NCI-H748 (cell line): ENCODE measurements around the gene NYAP1.
A peak's percentile ranks its signal among the peaks of the same experiment; 100 is the strongest.
"Not testable (repeated sequence)": the region's sequence is repeated elsewhere in the genome, so short reads cannot be mapped to it uniquely, and the experiment has no call there.

Experiments used
- DNase-seq: peaks from one replicate; lab custom pipeline; 2025; ENCODE audit not compliant: unreplicated experiment; lab: John Stamatoyannopoulos, UW

Gene NYAP1

DNA sequence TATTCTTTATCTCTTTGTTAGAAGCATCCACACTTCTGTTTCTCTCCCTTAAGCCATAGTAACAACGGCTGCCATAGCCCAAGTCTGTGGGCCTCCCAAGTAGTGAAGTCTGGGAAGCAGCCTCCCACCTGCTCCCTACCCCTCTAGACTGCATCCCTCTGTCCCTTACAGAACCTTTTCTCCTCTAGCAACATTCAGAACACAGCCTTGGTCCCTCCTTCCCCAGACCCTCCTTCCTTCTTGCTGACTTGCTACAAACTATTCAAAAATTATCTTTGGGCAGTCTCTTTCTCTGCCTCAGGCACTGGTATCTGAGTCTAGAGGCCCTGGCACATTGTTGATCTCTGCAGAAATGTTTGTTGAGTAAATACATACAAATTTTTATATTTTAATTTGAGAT lies 2.3 kb upstream of the NYAP1 start:
- DNase-seq = no peak

DNA sequence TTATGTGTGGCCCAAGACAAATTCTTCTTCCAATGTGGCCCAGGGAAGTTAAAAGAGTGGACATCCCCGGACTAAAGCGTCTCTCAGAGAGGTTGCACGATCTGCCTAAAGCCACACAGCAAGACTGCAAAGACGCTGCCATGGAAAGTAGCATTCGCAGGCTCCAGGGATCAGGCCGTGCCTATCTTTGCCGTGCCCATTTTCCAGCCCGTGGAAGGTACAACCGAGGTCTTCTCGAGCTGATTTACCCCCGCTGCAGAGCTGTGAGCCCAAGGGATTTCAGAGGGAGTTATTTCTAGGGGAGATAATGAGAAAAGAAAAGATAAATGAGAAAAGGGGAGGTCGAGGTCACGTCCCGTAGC lies 1.0 kb upstream of the NYAP1 start:
- no peak for DNase-seq

DNA sequence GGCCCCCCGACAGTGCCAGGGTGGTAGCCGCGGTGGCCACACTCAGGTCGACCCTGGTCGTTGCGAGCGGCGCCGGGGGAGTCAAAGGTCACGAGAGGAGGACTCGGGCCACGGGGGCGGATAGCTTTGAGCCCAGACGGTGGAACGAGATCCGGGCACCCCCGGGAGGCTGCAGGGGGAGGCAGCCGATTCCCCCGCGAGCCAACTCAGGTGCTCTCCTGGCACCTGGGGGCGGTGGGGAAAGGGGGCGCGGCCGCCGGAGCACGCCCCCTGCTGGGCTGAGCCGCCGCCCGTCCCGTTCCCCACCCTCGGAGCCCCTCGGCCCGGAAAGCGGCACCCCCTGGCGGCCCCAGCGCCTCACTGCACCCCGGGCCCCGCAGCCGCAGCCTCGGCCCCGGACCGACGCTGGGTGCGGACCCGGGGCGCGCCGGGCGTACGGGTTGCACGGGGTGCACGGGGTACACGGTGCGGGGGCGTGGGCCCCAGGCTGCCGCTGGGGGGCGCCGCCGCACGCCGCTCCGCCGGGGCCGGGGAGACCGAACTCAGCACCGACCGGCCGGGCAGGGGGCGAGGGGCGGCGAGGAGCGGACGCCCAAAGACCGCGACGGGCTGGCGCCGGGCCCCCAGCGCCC lies 521 bp upstream of the NYAP1 start:
- peak; percentile 71 for DNase-seq

DNA sequence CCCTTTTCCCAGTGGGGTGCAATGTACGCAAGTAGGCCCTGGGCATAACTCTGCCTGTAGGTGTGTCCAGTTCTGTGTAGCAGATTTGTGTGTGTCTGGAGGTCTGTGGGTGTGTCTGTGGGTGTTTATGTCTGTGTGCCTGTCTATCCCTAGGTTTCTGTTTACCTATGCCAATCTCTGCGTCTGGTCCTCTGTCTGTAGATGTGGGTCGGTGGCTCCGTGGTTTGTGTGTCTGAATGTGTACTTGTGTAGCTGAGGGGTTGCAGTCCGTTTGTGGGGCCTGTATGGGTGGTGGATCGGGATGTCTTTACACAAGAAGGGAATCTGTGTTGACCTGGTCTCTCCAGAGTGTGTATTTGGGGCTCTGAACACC lies 932 bp downstream of the NYAP1 start:
- DNase-seq = peak; percentile 11

DNA sequence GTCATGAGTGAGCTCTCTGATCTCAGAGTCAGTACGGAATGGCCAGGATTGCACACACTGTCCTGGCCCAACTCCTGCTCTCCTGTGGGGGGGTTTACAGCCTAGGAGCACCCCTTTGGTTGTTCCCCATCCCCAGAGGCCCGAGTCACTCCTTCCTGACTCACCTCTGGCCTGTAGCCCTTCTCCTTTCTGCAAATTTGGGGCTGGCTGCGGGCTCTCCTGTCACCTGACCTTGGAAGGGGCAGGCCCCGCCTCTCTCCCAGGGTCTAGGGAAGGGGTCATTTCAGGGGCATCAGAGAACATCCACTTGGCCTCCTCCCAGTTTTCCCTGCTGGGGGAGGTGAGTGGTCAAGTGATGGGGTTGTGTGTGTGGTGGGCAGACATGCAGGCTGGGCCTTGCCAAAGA lies 1.7 kb downstream of the NYAP1 start:
- no peak for DNase-seq

DNA sequence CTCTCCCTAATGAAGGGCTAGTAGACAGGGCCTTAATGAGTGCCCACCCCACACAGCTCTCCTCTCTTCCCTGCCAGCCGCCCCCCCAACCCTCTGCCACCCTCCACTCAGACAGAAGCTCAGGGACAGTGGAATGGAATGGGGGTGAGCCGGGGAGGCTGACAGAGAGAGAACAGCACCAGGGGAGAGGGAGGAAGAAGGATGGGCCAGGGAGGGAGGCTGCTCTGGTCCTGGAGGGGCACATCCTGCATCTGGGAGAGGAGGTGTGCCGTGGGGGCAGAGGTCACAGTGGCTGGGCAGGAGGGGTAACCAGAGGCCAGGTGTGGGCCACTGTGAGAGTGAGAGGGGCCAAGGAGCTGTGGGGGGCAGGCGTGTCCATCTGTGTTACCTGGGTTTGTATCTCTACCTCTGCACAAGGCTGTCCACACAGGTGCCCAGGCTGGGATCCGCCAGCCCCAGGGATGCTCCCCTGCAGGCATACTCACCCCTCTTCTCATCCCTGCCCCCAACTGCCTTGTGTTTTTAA lies 2.4 kb downstream of the NYAP1 start:
- no peak for DNase-seq

DNA sequence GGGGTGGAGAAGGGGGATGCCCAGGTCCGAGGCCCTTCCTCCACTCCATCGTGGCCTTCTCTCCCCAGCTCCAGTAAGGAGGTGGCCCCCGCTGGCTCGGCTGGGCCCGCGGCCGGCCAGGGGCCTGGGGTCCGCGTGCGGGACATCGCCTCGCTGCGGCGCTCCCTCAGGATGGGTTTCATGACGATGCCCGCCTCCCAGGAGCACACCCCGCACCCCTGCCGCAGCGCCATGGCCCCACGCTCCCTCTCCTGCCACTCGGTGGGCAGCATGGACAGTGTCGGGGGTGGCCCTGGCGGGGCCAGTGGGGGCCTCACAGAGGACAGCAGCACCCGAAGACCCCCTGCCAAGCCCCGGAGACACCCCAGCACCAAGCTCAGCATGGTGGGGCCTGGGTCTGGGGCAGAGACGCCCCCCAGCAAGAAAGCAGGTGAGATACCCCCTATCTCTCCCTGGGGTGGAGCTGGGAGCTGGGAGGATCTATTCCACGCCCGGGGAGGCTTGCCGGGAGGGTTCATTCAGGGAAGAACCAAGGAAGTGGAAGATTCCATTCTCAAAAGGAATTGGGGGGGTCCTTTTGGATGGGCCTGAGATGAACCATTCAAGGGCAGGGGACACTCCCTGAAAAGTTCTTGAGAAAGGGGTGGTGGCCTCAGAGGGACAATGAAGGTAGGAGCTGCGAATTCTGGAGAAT lies 3.2 kb downstream of the NYAP1 start:
- DNase-seq = peak; percentile 18

DNA sequence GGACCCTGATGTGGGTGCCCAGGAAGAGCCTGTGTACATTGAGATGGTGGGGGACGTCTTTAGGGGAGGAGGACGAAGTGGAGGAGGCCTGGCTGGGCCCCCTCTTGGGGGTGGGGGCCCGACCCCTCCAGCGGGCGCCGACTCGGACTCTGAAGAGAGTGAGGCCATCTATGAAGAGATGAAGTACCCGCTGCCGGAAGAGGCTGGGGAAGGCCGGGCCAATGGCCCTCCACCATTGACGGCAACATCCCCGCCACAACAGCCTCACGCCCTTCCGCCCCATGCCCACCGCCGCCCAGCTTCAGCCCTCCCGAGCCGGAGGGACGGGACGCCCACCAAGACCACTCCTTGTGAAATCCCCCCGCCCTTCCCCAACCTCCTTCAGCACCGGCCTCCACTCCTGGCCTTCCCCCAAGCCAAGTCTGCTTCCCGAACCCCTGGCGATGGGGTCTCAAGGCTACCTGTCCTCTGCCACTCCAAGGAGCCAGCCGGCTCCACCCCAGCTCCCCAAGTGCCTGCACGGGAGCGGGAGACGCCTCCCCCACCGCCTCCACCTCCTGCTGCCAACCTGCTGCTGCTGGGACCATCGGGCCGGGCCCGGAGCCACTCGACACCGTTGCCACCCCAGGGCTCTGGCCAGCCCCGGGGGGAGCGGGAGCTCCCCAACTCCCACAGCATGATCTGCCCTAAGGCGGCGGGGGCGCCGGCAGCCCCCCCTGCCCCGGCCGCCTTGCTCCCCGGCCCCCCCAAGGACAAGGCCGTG lies 4.8 kb downstream of the NYAP1 start:
- no peak for DNase-seq

DNA sequence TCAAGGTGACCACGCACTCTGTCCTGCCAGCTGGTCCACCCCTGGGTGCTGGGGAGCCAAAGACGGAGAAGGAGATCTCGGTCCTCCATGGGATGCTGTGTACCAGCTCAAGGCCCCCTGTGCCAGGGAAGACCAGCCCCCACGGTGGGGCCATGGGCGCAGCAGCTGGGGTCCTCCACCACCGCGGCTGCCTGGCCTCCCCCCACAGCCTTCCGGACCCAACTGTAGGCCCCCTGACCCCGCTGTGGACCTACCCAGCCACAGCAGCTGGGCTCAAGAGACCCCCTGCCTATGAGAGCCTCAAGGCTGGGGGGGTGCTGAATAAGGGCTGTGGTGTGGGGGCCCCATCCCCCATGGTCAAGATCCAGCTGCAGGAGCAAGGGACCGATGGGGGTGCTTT lies 5.4 kb downstream of the NYAP1 start:
- no peak for DNase-seq

DNA sequence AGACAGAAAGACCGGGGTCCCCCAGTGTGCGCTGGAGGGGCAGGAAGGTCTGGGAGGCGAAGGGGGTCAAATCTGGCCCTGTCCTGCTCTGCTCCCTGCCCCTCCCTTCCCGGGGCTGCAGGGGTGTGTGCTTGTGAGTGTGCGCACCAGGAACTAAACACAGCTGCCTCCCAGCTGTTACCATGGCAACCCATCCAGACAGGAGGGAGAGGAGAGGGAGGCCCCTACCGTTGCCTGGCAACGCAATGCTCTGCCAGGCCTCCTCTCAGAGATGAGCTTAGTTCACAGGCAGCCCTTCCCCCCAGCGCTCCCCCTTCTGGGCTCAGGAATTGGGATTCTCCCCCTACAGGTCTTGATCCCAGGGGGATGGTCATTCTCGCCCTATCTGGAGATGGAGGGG lies 6.1 kb downstream of the NYAP1 start:
- peak; percentile 100 for DNase-seq

DNA sequence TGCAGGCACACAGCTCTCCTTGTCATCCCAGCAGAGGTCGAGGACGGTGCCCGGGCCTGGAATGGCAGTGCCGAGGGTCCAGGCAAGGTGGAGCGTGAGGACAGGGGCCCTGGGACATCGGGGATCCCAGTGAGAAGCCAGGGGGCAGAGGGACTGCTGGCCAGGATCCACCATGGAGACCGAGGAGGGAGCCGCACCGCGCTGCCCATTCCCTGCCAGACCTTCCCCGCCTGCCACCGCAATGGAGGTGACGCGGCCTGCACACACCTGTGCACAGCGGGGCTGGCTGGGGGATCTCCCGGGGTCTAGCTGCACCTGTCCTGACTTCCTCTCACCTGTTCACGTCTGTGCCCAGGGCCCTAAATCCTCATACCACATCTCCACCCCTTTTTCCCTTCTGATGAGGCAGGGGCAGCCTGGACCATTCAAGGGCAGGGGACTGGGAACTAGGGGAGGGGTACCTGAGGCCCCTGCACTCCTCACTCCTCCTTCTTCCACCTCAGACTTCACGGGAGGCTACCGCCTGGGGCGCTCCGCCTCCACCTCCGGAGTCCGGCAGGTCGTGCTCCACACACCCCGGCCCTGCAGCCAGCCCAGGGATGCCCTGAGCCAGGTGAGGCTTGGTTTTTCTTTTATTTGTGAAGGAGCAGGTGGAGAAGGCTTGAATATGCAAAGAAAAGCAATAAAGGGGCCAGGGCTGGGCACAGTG lies 6.9 kb downstream of the NYAP1 start:
- peak; percentile 46 for DNase-seq

DNA sequence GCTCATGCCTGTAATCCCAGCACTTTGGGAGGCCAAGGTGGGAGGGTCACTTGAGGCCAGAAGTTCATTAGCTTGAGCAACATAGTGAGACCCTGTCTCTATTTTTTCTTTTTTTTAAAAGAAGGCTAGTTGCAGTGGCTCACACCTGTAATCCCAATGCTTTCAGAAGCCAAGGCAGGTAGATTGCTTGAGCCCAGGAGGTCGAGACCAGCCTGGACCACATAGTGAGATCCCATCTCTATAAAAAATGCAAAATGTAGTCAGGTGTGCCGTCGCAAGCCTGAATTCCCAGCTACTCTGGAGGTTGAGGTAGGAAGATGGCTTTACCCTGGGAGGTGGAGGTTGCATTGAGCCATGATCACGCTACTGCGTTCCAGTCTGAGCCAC lies 7.5 kb downstream of the NYAP1 start:
- no peak for DNase-seq

DNA sequence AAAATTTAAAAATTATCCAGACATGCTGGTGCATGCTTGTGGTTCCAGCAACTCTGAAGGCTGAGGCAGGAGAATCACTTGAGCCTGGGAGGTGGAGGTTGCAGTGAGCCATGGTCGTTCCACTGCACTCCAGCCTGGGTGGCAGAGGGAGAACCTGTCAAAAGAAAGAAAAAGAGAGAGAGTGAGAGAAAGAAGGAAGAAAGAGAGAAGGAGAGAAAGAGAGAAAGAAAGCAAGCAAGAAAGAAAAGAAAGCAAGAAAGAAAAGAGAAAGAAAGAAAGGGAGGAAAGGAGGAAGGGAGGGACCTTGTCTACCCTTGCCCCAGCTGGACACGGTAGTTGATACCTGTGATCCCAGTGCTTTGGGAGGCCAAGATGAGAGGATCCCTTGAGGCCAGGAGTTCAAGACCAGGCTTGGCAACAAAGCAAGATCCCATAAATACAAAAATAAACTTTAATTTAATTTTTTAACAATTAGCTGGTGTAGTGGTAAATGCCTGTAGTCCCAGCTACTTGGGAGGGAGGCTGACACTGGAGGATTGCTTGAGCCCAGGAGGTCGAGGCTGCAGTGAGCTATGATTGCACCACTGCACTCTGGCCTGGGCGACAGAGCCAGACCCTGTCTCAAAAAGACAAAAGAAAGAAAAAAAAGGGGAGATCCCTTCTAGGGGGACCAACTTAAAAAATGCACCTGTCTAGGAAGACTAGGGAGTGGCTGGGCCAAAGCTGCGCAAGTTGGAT lies 9.2 kb downstream of the NYAP1 start:
- DNase-seq = no peak

DNA sequence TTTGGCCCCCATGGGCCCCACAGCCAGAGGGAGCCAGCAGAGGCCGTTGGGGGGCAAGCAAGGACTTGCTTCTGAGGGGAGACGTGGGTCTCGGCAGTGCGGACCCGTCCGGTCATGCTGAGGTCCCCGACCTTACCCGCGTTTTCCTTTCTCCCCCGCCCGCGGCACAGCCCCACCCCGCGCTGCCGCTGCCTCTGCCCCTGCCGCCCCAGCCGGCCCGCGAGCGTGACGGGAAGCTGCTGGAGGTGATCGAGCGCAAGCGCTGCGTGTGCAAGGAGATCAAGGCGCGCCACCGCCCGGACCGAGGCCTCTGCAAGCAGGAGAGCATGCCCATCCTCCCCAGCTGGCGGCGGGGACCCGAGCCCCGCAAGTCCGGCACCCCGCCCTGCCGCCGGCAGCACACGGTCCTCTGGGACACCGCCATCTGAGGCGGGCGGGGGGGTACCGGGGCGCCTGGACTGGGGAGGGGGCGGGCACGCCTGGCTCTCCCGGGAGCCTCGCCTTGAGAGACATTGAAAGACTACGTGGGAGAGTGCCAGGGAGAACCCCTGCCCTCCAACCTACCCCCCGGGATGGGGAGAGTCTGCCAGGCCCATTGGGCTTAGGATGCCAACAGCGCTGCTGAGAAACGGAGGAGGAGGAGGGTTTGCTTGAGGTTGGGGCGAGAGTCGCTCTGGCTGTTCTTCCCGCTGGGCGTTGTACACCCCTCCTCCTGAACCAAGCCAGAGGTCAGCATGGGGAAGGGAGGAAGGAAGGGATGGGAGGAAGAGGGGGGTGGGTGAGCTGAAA lies 9.9 kb downstream of the NYAP1 start:
- DNase-seq = no peak

DNA sequence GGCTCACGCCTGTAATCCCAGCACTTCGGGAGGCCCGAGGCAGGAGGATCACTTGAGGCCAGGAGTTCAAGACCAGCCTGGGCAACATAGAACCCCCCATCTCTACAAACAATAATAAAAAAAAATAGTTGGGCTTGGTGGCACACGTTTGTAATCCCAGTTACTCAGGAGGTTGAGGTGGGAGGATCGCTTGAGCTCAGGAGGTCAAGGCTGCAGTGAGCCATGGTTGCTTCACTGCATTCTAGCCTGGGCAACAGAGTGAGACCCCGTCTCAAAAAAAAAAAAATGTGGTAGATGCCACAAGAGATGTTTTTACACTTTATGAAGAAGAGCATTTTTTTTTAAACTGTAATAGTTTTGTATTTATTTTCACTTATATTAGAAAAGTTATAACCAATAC lies 12.8 kb downstream of the NYAP1 start:
- no peak for DNase-seq

DNA sequence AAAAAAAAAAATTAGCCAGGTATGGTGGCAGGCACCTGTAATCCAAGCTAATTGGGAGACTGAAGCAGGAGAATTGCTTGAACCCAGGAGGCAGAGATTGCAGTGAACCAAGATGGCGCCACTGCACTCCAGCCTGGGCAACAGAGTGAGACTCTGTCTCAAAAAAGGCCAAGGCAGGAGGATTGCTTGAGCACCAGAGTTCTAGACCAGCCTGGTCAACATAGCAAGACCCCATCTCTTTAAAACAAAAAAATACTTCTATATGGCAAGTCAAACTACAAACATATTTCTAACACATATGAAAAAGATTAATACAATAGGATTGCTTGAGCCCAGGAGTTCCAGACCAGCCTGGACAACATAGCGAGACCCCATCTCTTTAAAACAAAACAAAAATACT lies 17.0 kb downstream of the NYAP1 start:
- DNase-seq = not testable (repeated sequence)

DNA sequence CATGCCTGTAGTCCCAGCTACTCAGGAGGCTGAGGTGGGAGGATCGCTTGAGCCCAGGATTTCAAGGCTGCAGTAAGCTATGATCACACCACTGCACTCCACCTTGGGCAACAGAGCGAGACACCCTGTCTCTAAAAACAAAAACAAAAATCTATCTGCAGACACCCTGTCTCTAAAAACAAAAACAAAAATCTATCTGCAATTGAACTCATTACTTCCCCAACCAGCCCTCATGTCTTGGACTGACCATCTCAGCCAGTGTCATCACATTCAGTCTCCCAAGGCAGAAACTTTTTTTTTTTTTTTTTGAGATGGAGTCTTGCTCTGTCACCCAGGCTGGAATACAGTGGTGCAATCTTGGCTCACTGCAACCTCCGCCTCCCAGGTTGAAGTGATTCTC lies 20.3 kb downstream of the NYAP1 start:
- DNase-seq = not testable (repeated sequence)

DNA sequence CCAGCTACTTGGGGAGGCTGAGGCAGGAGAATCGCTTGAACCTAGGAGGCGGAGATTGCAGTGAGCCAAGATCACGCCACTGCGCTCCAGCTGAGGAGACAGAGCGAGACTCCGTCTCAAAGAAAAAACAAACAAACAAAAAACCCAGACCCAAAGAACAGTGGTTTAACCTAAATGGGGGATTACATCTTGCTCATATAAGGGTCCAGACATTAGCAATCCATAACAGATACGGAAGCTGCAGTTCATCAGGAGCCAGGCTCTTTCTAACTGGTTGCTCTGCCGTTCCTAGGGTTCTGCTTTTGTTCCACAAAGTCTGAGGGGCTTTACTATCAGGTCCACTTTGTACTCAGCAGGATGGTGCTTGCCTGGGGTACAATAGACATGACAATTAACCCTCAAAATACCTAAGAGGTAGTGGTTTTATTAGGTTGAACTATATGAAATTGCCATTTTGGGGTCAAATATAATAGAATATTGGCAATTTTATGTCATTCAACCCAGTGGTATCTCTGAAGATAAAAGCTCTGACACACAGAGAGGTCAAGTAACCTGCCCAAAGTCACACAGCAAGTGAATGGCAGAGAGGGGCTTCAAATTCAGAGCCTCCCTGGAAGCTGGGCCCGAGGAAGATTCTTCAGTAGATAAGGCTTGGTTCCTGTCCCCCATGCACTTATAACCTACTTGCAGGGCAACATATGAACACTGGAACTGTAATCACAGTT lies 21.3 kb downstream of the NYAP1 start:
- DNase-seq = no peak

DNA sequence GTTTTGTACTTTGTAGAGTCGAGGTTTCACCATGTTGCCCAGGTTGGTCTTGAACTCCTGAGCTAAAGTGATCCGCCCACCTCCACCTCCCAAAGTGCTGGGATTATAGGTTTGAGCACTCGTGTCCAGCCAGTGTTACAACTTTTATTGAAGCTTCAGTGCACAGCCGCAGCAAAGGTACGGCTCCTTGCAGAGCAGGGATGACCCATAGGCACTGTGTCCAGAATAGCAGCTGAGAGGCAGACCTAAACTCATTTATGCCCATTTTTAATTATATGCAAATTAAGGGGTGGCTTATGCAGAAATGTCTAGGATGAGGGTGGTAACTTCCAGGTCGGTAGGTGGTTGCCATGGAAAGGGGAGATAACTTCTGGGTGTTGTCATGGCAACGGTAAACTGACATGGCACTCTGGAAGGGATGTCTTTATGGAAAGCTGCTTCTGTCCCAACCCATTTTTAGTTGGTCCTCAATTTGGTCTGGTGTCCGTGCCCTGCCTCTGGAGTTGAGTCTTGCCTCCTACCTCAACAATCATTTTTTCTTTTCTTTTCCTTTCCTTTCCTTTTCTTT lies 22.7 kb downstream of the NYAP1 start:
- DNase-seq = peak; percentile 28
